GM12875 (cell line): ENCODE data around the gene SHROOM2.

Source experiments
- H3K4me3 ChIP-seq: one replicate; pipeline ENCODE4 v1.5.1; 2011; ENCODE audit warnings: low read depth, low read length, control low read depth
- CTCF ChIP-seq: IDR thresholded peaks from 2 replicates; pipeline ENCODE4 v1.5.1; 2011; ENCODE audit warnings: low read depth, mild to moderate bottlenecking, control low read depth, inconsistent platforms, low read length, moderate library complexity, borderline replicate concordance; ENCODE audit not compliant: insufficient read depth

Gene SHROOM2

GRCh38 chrX:9997524-9997923 lies 211.3 kb downstream of the SHROOM2 start:
- no peak for TF ChIP-seq CTCF
- H3K4me3 ChIP-seq = no peak overlapping the region
